ENCODE measurements around the gene MAGEA6. TPM values are rescaled to one million over a fixed set of nuclear protein-coding genes. Genes with fewer than 3 reads are reported as not detected.
"Not testable (repeated sequence)": the region's sequence is repeated elsewhere in the genome, so short reads cannot be mapped to it uniquely, and the experiment has no call there.

MAGEA6 gene
- total RNA-seq, 2 donors from 2014 or later = not detected

GRCh38 chrX:152754871-152755270 lies 14.6 kb downstream of the MAGEA6 start:
- H3K4me1 ChIP-seq; H3K36me3 ChIP-seq (replicated peaks in 1 of 2; ENCODE audit: insufficient read depth in 1 of 2, low read depth in 2 of 2); H3K27ac ChIP-seq; intact Hi-C loops (cut with DNase I); H3K4me3 ChIP-seq; H3K9me3 ChIP-seq; ATAC-seq; H3K27me3 ChIP-seq; DNase-seq: not testable (repeated sequence)
- no CpG with 5 or more reads among the region's 5 CpGs for WGBS, 2 donors

GRCh38 chrX:152753686-152754650 lies 15.5 kb downstream of the MAGEA6 start, which contains the start of gene MAGEA2:
Gene MAGEA2, minus strand, starts transcription at chrX:152753842. Its CDS starts 2,479 bp downstream, at chrX:152751363.
- not testable (repeated sequence) for ATAC-seq
- WGBS, 2 donors = no CpG with 5 or more reads among the region's 35 CpGs

GRCh38 chrX:152738560-152738959 lies 30.9 kb downstream of the MAGEA6 start:
- WGBS, 2 donors = 77 to 87% methylated on average over 5 of the region's 5 CpGs
- TF ChIP-seq CTCF (IDR thresholded peaks at IDR 0.05) (no peak), POLR2A (IDR thresholded peaks at IDR 0.05) (no peak)
- Histone ChIP-seq H3K9me3 (no peaks in the 10 kb centered on the region), H3K27me3 (no peaks in the 10 kb centered on the region), H3K4me3 (no peak overlapping the region), H3K4me1 (no peaks in the 10 kb centered on the region), H3K27ac (no peak overlapping the region), H3K36me3 (replicated peaks in 1 of 2; ENCODE audit: insufficient read depth in 1 of 2, low read depth in 2 of 2) (no peaks in the 10 kb centered on the region)
- no peak for ATAC-seq
- intact Hi-C loops (cut with DNase I) = no loop called here
- DNase-seq = no peak

More at GRCh38 chrX:152753686-152754650, 15.5 kb downstream of the MAGEA6 start, which contains the start of gene MAGEA2:
- H3K4me1 ChIP-seq; H3K36me3 ChIP-seq (replicated peaks in 1 of 2; ENCODE audit: insufficient read depth in 1 of 2, low read depth in 2 of 2); DNase-seq; intact Hi-C loops (cut with DNase I); H3K27me3 ChIP-seq; H3K9me3 ChIP-seq; H3K4me3 ChIP-seq; H3K27ac ChIP-seq: not testable (repeated sequence)

GRCh38 chrX:152736528-152736927 lies 33.0 kb downstream of the MAGEA6 start:
- ATAC-seq; H3K27ac ChIP-seq; intact Hi-C loops (cut with DNase I); H3K4me1 ChIP-seq; H3K9me3 ChIP-seq; H3K36me3 ChIP-seq (replicated peaks in 1 of 2; ENCODE audit: insufficient read depth in 1 of 2, low read depth in 2 of 2); H3K27me3 ChIP-seq; H3K4me3 ChIP-seq: not testable (repeated sequence)
- 74 to 83% methylated on average over 6 to 12 of the region's 12 CpGs for WGBS, 2 donors
- peak in 1 of 4 donors; percentile 2 for DNase-seq

GRCh38 chrX:152735860-152736511 lies 33.5 kb downstream of the MAGEA6 start:
- Histone ChIP-seq H3K36me3 (replicated peaks in 1 of 2; ENCODE audit: insufficient read depth in 1 of 2, low read depth in 2 of 2) (no peaks in the 10 kb centered on the region), H3K9me3 (no peaks in the 10 kb centered on the region), H3K4me1 (no peaks in the 10 kb centered on the region), H3K4me3 (no peak overlapping the region), H3K27me3 (no peaks in the 10 kb centered on the region), H3K27ac (no peak overlapping the region)
- intact Hi-C loops (cut with DNase I) = no loop called here
- TF ChIP-seq CTCF (IDR thresholded peaks at IDR 0.05) = no peak
- no peak for TF ChIP-seq POLR2A (IDR thresholded peaks at IDR 0.05)
- peak in 1 of 4 donors; percentile 7 for DNase-seq
- 87 to 100% methylated on average over 2 to 8 of the region's 12 CpGs for WGBS, 2 donors
- ATAC-seq = no peak

- ATAC-seq = no peak
- H3K36me3 ChIP-seq (replicated peaks in 1 of 2; ENCODE audit: insufficient read depth in 1 of 2, low read depth in 2 of 2) = no peaks in the 10 kb centered on the region
- no peaks in the 10 kb centered on the region for H3K27me3 ChIP-seq
- H3K4me3 ChIP-seq = no peak overlapping the region
- H3K4me1 ChIP-seq = no peaks in the 10 kb centered on the region
- H3K9me3 ChIP-seq = no peaks in the 10 kb centered on the region
- DNase-seq = peak in 1 of 4 donors; percentile 2
- intact Hi-C loops (cut with DNase I) = no loop called here
- TF ChIP-seq POLR2A (IDR thresholded peaks at IDR 0.05) (no peak), CTCF (IDR thresholded peaks at IDR 0.05) (no peak)
- WGBS, 2 donors = 59% methylated on average over 2 of the region's 2 CpGs; no CpG with 5 or more reads in 1 of the 2 donors
- H3K27ac ChIP-seq = no peak overlapping the region
Observed at GRCh38 chrX:152735101-152735500, 34.4 kb downstream of the MAGEA6 start.

GRCh38 chrX:152734143-152734858 lies 35.2 kb downstream of the MAGEA6 start:
- H3K4me3 ChIP-seq; H3K27ac ChIP-seq; H3K4me1 ChIP-seq; H3K27me3 ChIP-seq; H3K9me3 ChIP-seq; ATAC-seq; intact Hi-C loops (cut with DNase I); H3K36me3 ChIP-seq (replicated peaks in 1 of 2; ENCODE audit: insufficient read depth in 1 of 2, low read depth in 2 of 2): not testable (repeated sequence)
- DNase-seq = peak in 1 of 4 donors; percentile 2
- 87 to 88% methylated on average over 5 to 13 of the region's 22 CpGs for WGBS, 2 donors

Measured in body of pancreas (tissue), 4 donors.